ENCODE measurements around the gene HMGN3.
"Not testable (repeated sequence)": the region's sequence is repeated elsewhere in the genome, so short reads cannot be mapped to it uniquely, and the experiment has no call there.

Gene HMGN3

GRCh38 chr6:79234150-79235022, at the start of gene HMGN3:
Gene HMGN3 (minus strand): TSS chr6:79234682.
- DNase-seq: peak; percentile 92

- no peak for DNase-seq
These were observed 46.3 kb upstream of the HMGN3 start for GRCh38 chr6:79280756-79281155.

GRCh38 chr6:79277109-79277508, 42.6 kb upstream of the HMGN3 start:
- no peak for DNase-seq

GRCh38 chr6:79269877-79270276, 35.4 kb upstream of the HMGN3 start:
- DNase-seq: no peak

- DNase-seq: no peak
These were observed 32.6 kb upstream of the HMGN3 start for GRCh38 chr6:79267128-79267527.

- DNase-seq: no peak
These were observed 31.6 kb upstream of the HMGN3 start for GRCh38 chr6:79266051-79266450.

- DNase-seq: no peak
These were observed 28.9 kb upstream of the HMGN3 start for GRCh38 chr6:79263359-79263758.

GRCh38 chr6:79261666-79262065, 27.2 kb upstream of the HMGN3 start:
- no peak for DNase-seq

- no peak for DNase-seq
These were observed 26.3 kb upstream of the HMGN3 start for GRCh38 chr6:79260772-79261171.

GRCh38 chr6:79257381-79258205, 23.1 kb upstream of the HMGN3 start:
- DNase-seq: no peak

- not testable (repeated sequence) for DNase-seq
These were observed 22.3 kb upstream of the HMGN3 start for GRCh38 chr6:79256770-79257169.

- not testable (repeated sequence) for DNase-seq
These were observed 20.6 kb upstream of the HMGN3 start for GRCh38 chr6:79255086-79255485.

- no peak for DNase-seq
These were observed 16.1 kb upstream of the HMGN3 start for GRCh38 chr6:79250559-79250958.

- DNase-seq: peak; percentile 7
These were observed 15.6 kb upstream of the HMGN3 start for GRCh38 chr6:79250107-79250514.

- no peak for DNase-seq
These were observed 14.7 kb upstream of the HMGN3 start for GRCh38 chr6:79249136-79249535.

- no peak for DNase-seq
These were observed 12.4 kb upstream of the HMGN3 start for GRCh38 chr6:79246891-79247290.

- DNase-seq: no peak
These were observed 6.7 kb upstream of the HMGN3 start for GRCh38 chr6:79241228-79241627.

- no peak for DNase-seq
These were observed 6.0 kb upstream of the HMGN3 start for GRCh38 chr6:79240509-79240908.

GRCh38 chr6:79239536-79240168, 5.2 kb upstream of the HMGN3 start:
- no peak for DNase-seq

GRCh38 chr6:79238919-79239318, 4.4 kb upstream of the HMGN3 start:
- DNase-seq: no peak

- DNase-seq: no peak
These were observed 2.2 kb upstream of the HMGN3 start for GRCh38 chr6:79236711-79237110.

- peak; percentile 70 for DNase-seq
These were observed 802 bp downstream of the HMGN3 start for GRCh38 chr6:79233611-79234149.
